ENCODE data around the gene PAPPA. TPM values are rescaled to one million over a fixed set of nuclear protein-coding genes. Genes with fewer than 3 reads are reported as not detected.

The PAPPA gene
- total and polyA plus RNA-seq, 2 donors from 2014 or later = 4.2 to 10.2 TPM

- no peaks in the 10 kb centered on the region for H3K36me3 ChIP-seq (ENCODE audit: control insufficient read depth in 2 of 3, insufficient read depth in 3 of 3, low read length in 3 of 3)
- no peaks in the 10 kb centered on the region for H3K9me3 ChIP-seq (ENCODE audit: control insufficient read depth in 2 of 3, insufficient read depth in 1 of 3, low read length in 3 of 3)
- no peak for DNase-seq
- TF ChIP-seq, protein P1, sequence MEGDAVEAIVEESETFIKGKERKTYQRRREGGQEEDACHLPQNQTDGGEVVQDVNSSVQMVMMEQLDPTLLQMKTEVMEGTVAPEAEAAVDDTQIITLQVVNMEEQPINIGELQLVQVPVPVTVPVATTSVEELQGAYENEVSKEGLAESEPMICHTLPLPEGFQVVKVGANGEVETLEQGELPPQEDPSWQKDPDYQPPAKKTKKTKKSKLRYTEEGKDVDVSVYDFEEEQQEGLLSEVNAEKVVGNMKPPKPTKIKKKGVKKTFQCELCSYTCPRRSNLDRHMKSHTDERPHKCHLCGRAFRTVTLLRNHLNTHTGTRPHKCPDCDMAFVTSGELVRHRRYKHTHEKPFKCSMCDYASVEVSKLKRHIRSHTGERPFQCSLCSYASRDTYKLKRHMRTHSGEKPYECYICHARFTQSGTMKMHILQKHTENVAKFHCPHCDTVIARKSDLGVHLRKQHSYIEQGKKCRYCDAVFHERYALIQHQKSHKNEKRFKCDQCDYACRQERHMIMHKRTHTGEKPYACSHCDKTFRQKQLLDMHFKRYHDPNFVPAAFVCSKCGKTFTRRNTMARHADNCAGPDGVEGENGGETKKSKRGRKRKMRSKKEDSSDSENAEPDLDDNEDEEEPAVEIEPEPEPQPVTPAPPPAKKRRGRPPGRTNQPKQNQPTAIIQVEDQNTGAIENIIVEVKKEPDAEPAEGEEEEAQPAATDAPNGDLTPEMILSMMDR (IDR thresholded peaks at IDR 0.05; ENCODE audit: borderline replicate concordance, extremely low read depth, insufficient read depth) = no peak
- H3K27ac ChIP-seq (ENCODE audit: low read depth in 2 of 2, low read length in 2 of 2) = no peak overlapping the region
- H3K27me3 ChIP-seq (ENCODE audit: control insufficient read depth, insufficient read depth, low read length) = no peaks in the 10 kb centered on the region
- FAIRE-seq = no peak
- peaks cover 0 to 3% (median 3%) of the 10 kb centered on the region in 3 donors for H3K4me1 ChIP-seq (ENCODE audit: control insufficient read depth in 2 of 3, insufficient read depth in 2 of 3, low read depth in 1 of 3, low read length in 3 of 3)
- H3K4me3 ChIP-seq (ENCODE audit: low read length in 3 of 3) = no peak overlapping the region
- intact Hi-C loops (cut with DNase I) = no loop called here
- no peak overlapping the region for H3K9ac ChIP-seq (ENCODE audit: low read length in 3 of 3)
These were observed 268.8 kb downstream of the PAPPA start for GRCh38 chr9:116422119-116422979.

- intact Hi-C loops (cut with DNase I) = no loop called here
- Histone ChIP-seq H3K4me1 (ENCODE audit: control insufficient read depth in 2 of 3, insufficient read depth in 2 of 3, low read depth in 1 of 3, low read length in 3 of 3) (peaks cover 0 to 1% (median 0%) of the 10 kb centered on the region in 3 donors), H3K9ac (ENCODE audit: low read length in 3 of 3) (no peak overlapping the region), H3K9me3 (ENCODE audit: control insufficient read depth in 2 of 3, insufficient read depth in 1 of 3, low read length in 3 of 3) (no peaks in the 10 kb centered on the region), H3K27ac (ENCODE audit: low read depth in 2 of 2, low read length in 2 of 2) (no peak overlapping the region), H3K27me3 (ENCODE audit: control insufficient read depth, insufficient read depth, low read length) (no peaks in the 10 kb centered on the region), H3K36me3 (ENCODE audit: control insufficient read depth in 2 of 3, insufficient read depth in 3 of 3, low read length in 3 of 3) (no peaks in the 10 kb centered on the region), H3K4me3 (ENCODE audit: low read length in 3 of 3) (no peak overlapping the region)
- FAIRE-seq (no peak), DNase-seq (no peak)
- TF ChIP-seq, protein P1 (IDR thresholded peaks at IDR 0.05; ENCODE audit: borderline replicate concordance, extremely low read depth, insufficient read depth) = no peak
These were observed 269.6 kb downstream of the PAPPA start for GRCh38 chr9:116423149-116423548.

DNA sequence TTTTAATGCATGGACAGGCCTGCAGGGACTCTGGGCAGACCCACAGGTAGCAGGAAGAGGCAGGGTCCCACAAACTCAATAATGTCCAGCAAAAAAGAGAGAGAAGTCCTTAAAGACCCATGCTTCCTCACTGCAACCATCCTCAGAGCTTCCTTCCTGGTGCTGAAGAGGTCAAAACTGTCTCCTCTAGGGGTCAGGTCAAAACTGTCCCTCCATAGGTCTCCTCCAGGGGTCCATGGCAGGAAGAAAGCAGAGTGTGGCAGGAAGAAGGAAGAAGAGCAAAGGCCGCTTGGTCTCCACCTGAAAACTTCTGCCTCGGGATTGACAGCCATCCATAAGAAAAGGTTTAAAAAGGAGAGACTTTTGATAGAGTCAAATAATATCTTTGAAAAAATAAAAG is 271.7 kb downstream of the PAPPA start:
- Histone ChIP-seq H3K9me3 (ENCODE audit: control insufficient read depth in 2 of 3, insufficient read depth in 1 of 3, low read length in 3 of 3) (no peaks in the 10 kb centered on the region), H3K4me3 (ENCODE audit: low read length in 3 of 3) (no peak overlapping the region), H3K36me3 (ENCODE audit: control insufficient read depth in 2 of 3, insufficient read depth in 3 of 3, low read length in 3 of 3) (no peaks in the 10 kb centered on the region), H3K27me3 (ENCODE audit: control insufficient read depth, insufficient read depth, low read length) (no peaks in the 10 kb centered on the region), H3K27ac (ENCODE audit: low read depth in 2 of 2, low read length in 2 of 2) (no peak overlapping the region), H3K4me1 (ENCODE audit: control insufficient read depth in 2 of 3, insufficient read depth in 2 of 3, low read depth in 1 of 3, low read length in 3 of 3) (no peaks in the 10 kb centered on the region), H3K9ac (ENCODE audit: low read length in 3 of 3) (no peak overlapping the region)
- DNase-seq = no peak
- no peak for FAIRE-seq
- intact Hi-C loops (cut with DNase I) = no loop called here
- TF ChIP-seq, protein P1 (IDR thresholded peaks at IDR 0.05; ENCODE audit: borderline replicate concordance, extremely low read depth, insufficient read depth) = no peak
